Motor neuron (in vitro differentiated cells): ENCODE measurements around the gene CFAP58. TPM values are rescaled to one million over a fixed set of nuclear protein-coding genes. Genes with fewer than 3 reads are reported as not detected.

Source experiments
- ATAC-seq, 8 experiments: fragments of 200-7000 bp; cut with Tn5 transposase; replicated peaks in 6 of 8; 2 replicates each; pipeline ENCODE4 v1.8.0; 2021; ENCODE audit warnings: mild to moderate bottlenecking in 8 of 8, moderate library complexity in 8 of 8
- H3K27ac ChIP-seq, 2 donors: fragments of 250-450 bp; sonication (Bioruptor Pico); 2 replicates each; pipeline ENCODE4 v1.9.0; 2021; ENCODE audit warnings: antibody characterized with exemption in 2 of 2, mild to moderate bottlenecking in 2 of 2, moderate library complexity in 1 of 2
- H3K4me1 ChIP-seq, 2 donors: fragments of 250-450 bp; sonication (Bioruptor Pico); replicated peaks in 1 of 2; 2 replicates each; pipeline ENCODE4 v1.6.1; 2021; ENCODE audit warnings: antibody characterized with exemption in 2 of 2, mild to moderate bottlenecking in 2 of 2, moderate library complexity in 1 of 2
- H3K4me3 ChIP-seq, 5 donors: fragments of 250-450 bp; sonication (Bioruptor Pico); 2 replicates each; pipeline ENCODE4 v1.9.0; 2021; ENCODE audit warnings: antibody characterized with exemption in 5 of 5, mild to moderate bottlenecking in 5 of 5, moderate library complexity in 4 of 5
- WGBS, 10 experiments: fragments of 450-650 bp; shearing (Covaris generic); methylation state at CpG; one replicate each; pipeline ENCODE4 v1.0.0; 2022; 5-methylcytosine and 5-hydroxymethylcytosine counted together
- in situ Hi-C, 9 experiments: fragments of 400-800 bp; cut with MboI; loops; one replicate each; pipeline ENCODE4 v1.15.0; 2021; ENCODE audit warnings: low sequenced_read_pairs in 9 of 9, low pct_unique_long_range_greater_than_20kb in 2 of 9; ENCODE audit not compliant: unreplicated experiment in 9 of 9
- total RNA-seq, 8 experiments: library from RNA; unstranded; fragments of 300-600 nt; gene quantifications; 2 replicates each; pipeline versions ENCODE4 v1.2.3 to v1.2.4, GENCODE V29; 2022

Gene CFAP58
- total RNA-seq, 8 experiments from 2014 or later: 0.58 to 1.8 (median 1.3) TPM

DNA sequence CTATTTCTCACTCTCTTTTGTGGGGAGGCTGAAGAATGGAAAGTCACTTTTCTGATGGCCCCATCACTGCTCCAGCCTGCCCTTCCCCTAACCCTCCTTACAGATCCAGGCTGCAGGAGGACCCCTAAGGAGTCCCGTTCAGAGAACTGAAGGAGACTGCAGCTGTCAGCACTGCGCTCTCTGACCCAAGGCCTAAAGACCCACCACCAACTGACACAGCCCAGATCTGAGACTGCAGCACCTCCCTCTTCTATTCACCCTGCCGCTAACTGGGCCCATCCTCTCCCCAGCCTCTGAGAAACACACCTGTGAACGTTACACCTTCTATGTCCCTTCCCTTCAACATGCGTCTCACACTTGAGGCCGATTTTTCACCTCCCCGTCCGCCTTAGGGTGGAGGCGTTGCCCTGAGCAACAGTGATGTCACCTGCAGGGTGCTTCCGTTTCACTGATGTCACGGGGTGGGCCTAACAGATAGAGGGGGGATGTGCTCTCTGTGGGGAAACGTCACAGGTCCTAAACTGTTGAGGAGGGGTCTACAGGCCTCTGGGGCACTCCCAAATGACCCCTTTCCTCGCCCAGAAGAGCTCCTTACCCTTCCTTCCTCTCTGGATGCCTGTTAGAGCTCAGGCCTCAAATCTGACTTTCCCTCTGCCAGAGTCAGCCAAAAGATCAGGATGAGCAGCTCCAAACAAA, 20.5 kb upstream of the CFAP58 start:
- peak overlapping the region in 1 of 2 donors; percentile 3 for H3K27ac ChIP-seq
- peaks cover 65 to 70% of the 10 kb centered on the region in 2 donors for H3K4me1 ChIP-seq
- peak overlapping the region in 1 of 5 donors; percentile 16 for H3K4me3 ChIP-seq
- in situ Hi-C loops: no loop called here
- 56 to 100% (median 75%) methylated on average over 1 to 6 of the region's 13 CpGs; no CpG with 5 or more reads in 5 of the 10 experiments for WGBS, 10 experiments
- peak in 1 of 8 experiments; percentile 2 for ATAC-seq

DNA sequence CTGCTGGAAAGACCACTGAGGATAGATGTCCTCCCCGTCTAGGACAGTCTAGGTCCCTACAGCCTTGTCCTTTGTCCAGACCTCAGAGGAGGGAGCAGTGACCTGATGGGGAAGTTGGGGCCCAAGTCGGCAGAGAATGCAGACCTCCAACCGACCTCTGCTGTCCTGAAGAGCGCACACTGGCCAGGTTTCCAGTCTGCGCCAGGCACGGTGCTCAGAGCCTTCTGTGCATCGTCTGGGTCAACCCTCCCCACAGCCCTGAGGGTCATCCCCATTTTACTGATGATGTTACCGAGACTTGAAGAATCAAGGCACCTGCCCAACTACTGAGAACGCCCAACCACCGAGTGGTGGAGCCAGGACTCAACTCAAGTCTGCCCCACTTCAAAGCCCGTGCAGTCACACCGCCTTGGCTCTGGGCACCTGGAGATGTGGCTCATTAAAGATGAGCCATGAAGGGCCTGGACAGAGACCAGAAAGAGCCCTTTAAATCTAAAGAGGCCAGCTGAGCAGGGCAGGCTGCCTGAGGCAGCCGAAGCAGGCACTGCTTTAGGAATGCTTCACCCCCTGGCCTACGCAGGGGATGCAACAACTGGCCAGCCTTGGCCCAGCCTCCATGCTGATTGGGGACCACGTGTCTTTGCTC, 19.8 kb upstream of the CFAP58 start:
- Histone ChIP-seq H3K4me3 (no peak overlapping the region), H3K27ac (no peak overlapping the region), H3K4me1 (peaks cover 64 to 65% of the 10 kb centered on the region in 2 donors)
- WGBS, 10 experiments: 29 to 96% (median 86%) methylated on average over 1 to 12 of the region's 15 CpGs; no CpG with 5 or more reads in 3 of the 10 experiments
- no peak for ATAC-seq
- in situ Hi-C loops: no loop called here

DNA sequence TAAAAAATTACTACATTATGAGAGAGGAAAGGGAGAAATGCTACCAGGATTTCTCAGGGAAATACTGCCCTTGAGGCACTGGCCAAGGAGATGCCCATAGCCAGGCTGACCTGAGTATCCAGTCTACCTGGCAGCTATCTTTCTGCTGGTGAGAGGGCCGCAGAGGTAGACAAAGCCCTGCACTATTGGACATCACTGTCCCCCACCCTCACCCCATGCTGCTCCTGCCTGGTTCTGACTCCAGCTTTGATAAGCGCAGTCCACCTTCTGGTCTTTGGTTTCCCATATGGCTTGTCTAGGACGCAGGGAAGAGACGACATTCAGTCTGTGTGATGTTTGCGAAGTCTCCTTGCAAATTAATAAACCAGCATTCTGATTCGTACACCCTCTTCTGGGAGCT, 19.1 kb upstream of the CFAP58 start:
- Histone ChIP-seq H3K27ac (no peak overlapping the region), H3K4me1 (peaks cover 58 to 61% of the 10 kb centered on the region in 2 donors), H3K4me3 (no peak overlapping the region)
- in situ Hi-C loops: no loop called here
- WGBS, 10 experiments: 83 to 100% (median 94%) methylated on average over 1 to 3 of the region's 6 CpGs; no CpG with 5 or more reads in 4 of the 10 experiments
- ATAC-seq: no peak

DNA sequence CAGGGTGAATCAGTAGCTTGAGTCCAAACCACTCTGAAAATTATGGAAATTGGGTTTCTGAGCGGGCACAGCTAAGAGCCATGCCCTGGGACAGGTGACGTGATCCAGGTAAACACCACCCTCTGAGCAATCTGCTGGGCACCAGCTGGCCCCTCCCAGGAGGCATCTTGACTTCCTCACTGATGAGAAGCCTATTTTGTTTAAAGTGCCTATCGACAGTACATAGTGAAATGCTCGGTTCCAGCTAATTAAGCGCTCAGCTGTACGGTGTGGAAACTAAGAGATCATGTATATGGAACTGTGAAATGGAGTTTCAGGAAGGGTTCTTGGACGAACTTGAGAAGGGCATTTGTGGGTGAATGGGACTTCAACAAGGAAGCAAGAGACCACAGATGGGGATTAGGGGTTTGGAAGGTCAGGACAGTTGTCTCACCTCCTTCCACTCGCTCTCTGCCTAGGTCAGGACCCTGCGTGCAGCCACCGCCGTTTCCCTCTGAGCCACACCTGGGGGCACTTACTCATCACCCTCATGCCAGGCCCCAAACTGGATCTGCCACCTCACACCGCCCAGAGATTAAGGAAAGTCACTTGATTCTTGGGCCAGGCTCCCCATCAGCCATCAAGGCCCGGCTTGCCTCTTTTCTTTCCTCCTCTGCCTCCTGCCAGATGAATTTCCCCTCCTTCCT, 18.5 kb upstream of the CFAP58 start:
- Histone ChIP-seq H3K4me1 (peaks cover 52 to 57% of the 10 kb centered on the region in 2 donors), H3K27ac (no peak overlapping the region), H3K4me3 (no peak overlapping the region)
- WGBS, 10 experiments: 85 to 100% (median 92%) methylated on average over 1 to 9 of the region's 13 CpGs; no CpG with 5 or more reads in 4 of the 10 experiments
- in situ Hi-C loops: no loop called here
- no peak for ATAC-seq

DNA sequence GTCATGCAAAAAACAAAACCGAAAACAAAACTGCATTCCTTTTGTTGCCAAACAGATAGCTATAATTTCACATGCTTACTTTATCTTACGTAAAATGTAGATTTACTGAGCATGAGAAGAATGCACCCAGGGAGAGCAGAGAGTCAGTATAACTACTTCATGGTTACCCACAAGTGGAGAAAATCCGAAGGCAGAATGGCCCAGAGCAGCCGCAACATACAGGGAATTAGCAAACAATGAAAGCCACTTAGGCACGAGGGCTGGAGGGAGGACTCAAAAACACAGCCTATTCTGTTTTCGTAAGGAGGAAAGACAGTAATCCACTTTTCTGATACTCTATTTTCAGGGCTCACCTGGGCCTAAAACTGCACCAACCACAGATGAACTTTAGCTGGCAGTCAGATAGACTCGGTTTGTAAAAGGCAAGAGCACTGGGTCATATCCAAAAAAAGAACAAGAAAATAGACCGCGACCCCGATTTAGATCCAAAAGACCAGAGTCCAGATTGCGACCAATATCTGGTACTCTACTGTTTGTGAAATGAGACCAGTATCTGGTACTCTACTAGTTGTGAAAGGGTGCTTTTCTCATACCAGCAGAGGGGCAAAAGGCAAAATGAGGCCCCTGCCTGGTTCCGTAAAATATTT, 16.7 kb upstream of the CFAP58 start:
- no peak for ATAC-seq
- in situ Hi-C loops: no loop called here

DNA sequence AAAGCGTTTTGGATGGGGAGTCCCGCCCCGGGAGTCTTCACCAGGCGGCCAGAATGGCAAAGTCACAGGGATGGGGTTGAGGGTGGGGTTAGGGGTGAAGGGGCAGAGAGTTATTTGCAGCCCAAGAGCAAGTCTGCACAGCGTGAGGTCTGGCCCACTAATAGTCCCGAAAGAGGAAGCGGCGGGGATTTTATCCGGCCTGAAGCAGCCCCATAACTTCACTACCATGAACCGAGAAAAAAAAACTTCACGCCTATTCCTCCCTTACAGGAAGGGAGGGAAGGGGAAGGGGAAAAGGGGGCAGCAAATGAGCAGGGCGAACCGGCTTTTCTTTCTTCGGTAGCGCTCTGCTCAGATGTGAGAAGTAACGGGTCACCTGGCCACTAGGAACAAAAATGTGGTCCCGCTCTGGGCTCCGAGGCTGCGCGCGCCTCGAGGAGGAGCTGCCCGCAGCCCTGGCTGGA, 16.1 kb upstream of the CFAP58 start:
- peak overlapping the region; percentile 46 to 90 for H3K27ac ChIP-seq
- H3K4me1 ChIP-seq: peaks cover 29 to 33% of the 10 kb centered on the region in 2 donors
- in situ Hi-C loops: no loop called here
- peak; percentile 12 to 67 (median 58) for ATAC-seq
- peak overlapping the region; percentile 48 to 78 (median 65) for H3K4me3 ChIP-seq
- WGBS, 10 experiments: 0% methylated on average over 1 to 14 of the region's 23 CpGs; no CpG with 5 or more reads in 5 of the 10 experiments

More for the DNA sequence above, 16.7 kb upstream of the CFAP58 start:
- peak overlapping the region; percentile 48 to 78 (median 65) for H3K4me3 ChIP-seq
- peak overlapping the region in 1 of 2 donors; percentile 90 for H3K27ac ChIP-seq
- H3K4me1 ChIP-seq: peaks cover 34 to 39% of the 10 kb centered on the region in 2 donors
- WGBS, 10 experiments: 0 to 33% (median 13%) methylated on average over 4 to 10 of the region's 12 CpGs

DNA sequence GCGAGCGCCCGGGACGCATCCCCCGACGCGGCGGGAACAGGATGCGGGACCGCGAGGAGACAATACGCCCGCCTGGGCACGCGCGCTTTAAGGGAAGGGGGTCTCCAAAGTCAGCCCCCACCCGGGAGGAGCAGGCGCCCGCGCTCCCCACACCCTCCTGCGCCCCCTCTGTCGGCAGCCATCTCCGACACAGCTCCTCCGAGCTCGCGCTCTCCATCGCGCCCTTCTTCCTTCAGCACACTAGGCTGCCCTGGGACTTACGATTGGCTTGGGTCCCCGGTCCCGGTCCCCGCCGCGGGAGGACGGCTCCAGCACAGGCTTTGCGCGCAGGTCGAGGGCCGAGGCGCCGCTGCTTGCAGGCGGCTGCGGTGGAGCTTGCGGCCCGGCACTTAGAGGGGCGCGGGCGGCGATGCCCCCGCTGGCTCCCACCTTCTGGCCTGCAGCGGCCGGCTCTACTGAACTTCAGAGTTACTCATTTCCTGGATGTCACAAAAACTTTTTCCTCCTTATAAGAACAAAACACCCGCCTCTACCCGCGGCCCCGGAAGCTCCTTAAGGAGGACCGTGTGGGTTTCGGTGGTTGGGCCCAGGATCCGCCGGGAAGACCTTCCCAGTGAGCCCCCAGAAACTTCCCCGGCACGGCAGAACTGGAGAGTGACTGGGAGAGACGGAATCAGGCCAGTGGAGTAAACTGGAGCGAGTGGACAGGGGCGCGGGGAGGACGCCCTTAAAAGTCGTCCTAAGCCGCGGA, 15.5 kb upstream of the CFAP58 start, which contains the start of gene ITPRIP:
Gene ITPRIP (minus strand): TSS at position 481 of the 751 bp plus-strand sequence. CDS start 22,414 bp downstream, outside the sequence.
- Histone ChIP-seq H3K27ac (peak within 1 kb of the TSS; percentile 46 to 90), H3K4me1 (peaks cover 29 to 31% of the 10 kb centered on the region in 2 donors), H3K4me3 (peak within 1 kb of the TSS; percentile 48 to 78 (median 65))
- ATAC-seq: peak; percentile 64 to 82 (median 78)
- WGBS, 10 experiments: 0 to 3% (median 0%) methylated on average over 2 to 16 of the region's 70 CpGs; no CpG with 5 or more reads in 2 of the 10 experiments
- in situ Hi-C loops: no loop called here

DNA sequence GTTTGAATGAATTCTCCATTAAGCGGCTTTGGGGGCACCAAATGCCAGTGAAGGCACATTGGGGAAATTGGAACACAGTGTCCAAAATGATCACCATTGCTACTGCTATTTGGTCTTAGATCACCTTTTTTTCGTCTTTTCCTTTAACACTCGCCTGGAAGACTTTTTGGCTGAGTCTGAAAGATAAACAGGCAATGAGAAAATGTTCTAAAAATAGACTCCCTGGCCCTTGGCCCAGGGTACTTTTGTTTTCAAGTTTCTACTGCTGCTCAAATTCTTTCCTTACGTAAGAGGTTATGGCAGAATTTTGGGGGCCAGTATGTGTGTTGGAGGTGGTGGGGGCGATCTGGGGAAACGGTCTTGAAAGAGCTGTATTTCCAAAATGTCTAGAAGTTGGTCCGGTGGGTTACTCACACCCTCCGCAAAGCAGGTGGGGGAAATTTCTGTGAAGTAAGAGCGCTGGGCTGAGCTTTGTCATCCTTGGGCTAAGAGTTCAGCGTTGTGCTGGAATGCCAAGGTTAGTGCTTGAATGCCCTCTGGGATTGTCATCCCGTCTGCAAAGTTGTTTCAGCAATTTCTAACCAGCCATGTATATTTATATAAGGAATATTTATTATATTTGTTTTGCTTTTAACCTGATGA, 14.0 kb upstream of the CFAP58 start:
- H3K27ac ChIP-seq: no peak overlapping the region
- WGBS, 10 experiments: 13 to 91% (median 65%) methylated on average over 4 to 7 of the region's 11 CpGs; no CpG with 5 or more reads in 1 of the 10 experiments
- H3K4me3 ChIP-seq: peak overlapping the region in 1 of 5 donors; percentile 76
- in situ Hi-C loops: loop anchor here in 1 of 9 experiments (10.0 kb wide), 1 partner anchor 45 kb away; no protein-coding TSS in a partner anchor
- no peak for ATAC-seq
- H3K4me1 ChIP-seq: peaks cover 18% of the 10 kb centered on the region in 2 donors

DNA sequence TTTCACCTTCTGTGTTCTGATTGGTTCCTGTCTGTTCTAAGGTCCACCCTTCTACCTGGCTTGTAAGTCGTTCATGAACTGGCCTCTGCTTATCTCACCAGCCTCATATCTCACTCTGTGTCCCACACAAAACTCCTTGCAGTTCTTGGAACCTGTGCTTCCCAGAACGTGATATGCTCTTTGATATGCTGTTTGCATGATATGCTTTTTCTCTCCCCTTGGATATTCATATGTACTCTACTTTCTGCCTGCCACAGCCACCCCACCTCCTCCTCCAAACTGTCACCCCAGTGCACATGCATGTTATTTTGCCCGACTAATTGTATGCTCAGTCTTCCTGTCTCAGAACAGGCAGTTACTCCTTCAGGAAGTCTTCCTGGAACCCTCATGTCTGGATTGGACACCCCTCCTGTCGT, 13.5 kb upstream of the CFAP58 start:
- Histone ChIP-seq H3K4me1 (peaks cover 15 to 17% of the 10 kb centered on the region in 2 donors), H3K27ac (no peak overlapping the region), H3K4me3 (no peak overlapping the region)
- ATAC-seq: no peak
- WGBS, 10 experiments: 6 to 90% (median 19%) methylated on average over 1 to 4 of the region's 4 CpGs; no CpG with 5 or more reads in 5 of the 10 experiments
- in situ Hi-C loops: loop anchor here in 1 of 9 experiments (10.0 kb wide), 1 partner anchor 45 kb away; no protein-coding TSS in a partner anchor

DNA sequence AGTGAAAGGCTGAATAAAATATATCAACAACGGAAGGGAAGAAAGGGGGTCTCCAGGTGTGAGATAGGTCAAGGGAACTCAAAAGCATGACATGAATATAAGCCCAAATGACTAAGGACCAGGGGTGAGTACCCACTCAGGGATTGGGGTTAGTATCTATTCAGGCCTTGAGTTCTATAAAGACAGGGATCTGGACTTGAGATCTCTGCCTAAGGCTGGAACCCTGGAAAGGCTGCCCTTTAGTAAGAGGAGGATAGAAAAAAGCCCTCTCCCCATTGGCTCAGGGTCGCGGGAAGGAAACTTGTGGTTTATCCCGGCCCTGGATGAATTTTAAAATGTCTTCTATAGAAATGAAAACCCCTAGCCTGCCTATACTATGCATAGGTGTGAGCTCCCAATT, 13.0 kb upstream of the CFAP58 start:
- H3K27ac ChIP-seq: no peak overlapping the region
- in situ Hi-C loops: loop anchor here in 1 of 9 experiments (10.0 kb wide), 1 partner anchor 46 kb away; no protein-coding TSS in a partner anchor
- 71 to 100% (median 88%) methylated on average over 1 to 4 of the region's 4 CpGs; no CpG with 5 or more reads in 2 of the 10 experiments for WGBS, 10 experiments
- no peak overlapping the region for H3K4me3 ChIP-seq
- peaks cover 15 to 17% of the 10 kb centered on the region in 2 donors for H3K4me1 ChIP-seq
- no peak for ATAC-seq

DNA sequence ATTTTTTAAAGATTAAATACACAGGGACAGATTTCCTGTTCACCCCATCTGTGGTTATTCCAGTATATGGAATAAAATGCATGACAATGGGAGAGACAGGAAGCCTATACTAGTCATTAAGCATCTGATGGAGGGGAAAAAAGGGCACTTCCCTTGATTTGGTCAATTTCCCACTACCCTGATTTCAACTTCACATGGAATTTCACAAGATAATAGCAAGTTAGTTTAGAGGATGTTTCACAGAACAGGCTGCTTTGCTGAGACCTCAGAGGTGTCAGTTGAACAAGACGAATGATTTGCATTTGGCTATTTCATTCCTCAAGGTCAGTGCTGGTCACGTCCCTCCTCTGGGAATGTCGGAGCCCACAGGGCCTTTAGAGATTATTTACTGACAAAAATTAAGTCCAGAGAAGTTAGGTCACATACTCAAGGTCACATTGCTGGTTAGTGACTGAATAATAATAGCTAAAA, 10.7 kb upstream of the CFAP58 start:
- H3K27ac ChIP-seq: no peak overlapping the region
- no peak overlapping the region for H3K4me3 ChIP-seq
- 0 to 60% (median 22%) methylated on average over 1 to 3 of the region's 3 CpGs; no CpG with 5 or more reads in 5 of the 10 experiments for WGBS, 10 experiments
- peaks cover 10 to 11% of the 10 kb centered on the region in 2 donors for H3K4me1 ChIP-seq
- ATAC-seq: peak in 3 of 8 experiments; percentile 43 to 56 (median 54)
- in situ Hi-C loops: loop anchor here in 1 of 9 experiments (10.0 kb wide), 1 partner anchor 48 kb away; no protein-coding TSS in a partner anchor
